Breast epithelium (tissue), 3 donors: ENCODE data around the gene STRBP.

ENCODE experiments used
- CTCF ChIP-seq, 3 donors: fragments of 450-650 bp; IDR thresholded peaks; one replicate each; pipeline ENCODE4 v1.5.1; 2016 to 2017; ENCODE audit warnings: antibody characterized with exemption in 3 of 3, mild to moderate bottlenecking in 3 of 3, moderate library complexity in 3 of 3
- POLR2A ChIP-seq: fragments of 450-650 bp; IDR thresholded peaks from one replicate; pipeline ENCODE4 v1.6.1; 2016; ENCODE audit warnings: antibody characterized with exemption, mild to moderate bottlenecking, moderate library complexity
- POLR2AphosphoS5 ChIP-seq, 3 donors: sonication (generic); formaldehyde crosslinking; IDR thresholded peaks; one replicate each; pipeline ENCODE4 v1.6.1; 2017; ENCODE audit warnings: antibody characterized with exemption in 3 of 3

GRCh38 chr9:123246534-123246933 lies 21.9 kb downstream of the STRBP start:
- no peak for TF ChIP-seq CTCF (IDR thresholded peaks at IDR 0.05)
- TF ChIP-seq POLR2AphosphoS5 (IDR thresholded peaks at IDR 0.05), result no peak
- TF ChIP-seq POLR2A, result no peak
